HG02884 (cell line): ENCODE measurements around the gene PCDHGB3.
A peak's percentile ranks its signal among the peaks of the same experiment; 100 is the strongest.

Experiments
- ATAC-seq: cut with Tn5 transposase; IDR thresholded peaks from one replicate; pipeline ENCODE4 v1.9.1; 2021; ENCODE audit warnings: mild to moderate bottlenecking, moderate library complexity; ENCODE audit not compliant: unreplicated experiment

The PCDHGB3 gene

DNA sequence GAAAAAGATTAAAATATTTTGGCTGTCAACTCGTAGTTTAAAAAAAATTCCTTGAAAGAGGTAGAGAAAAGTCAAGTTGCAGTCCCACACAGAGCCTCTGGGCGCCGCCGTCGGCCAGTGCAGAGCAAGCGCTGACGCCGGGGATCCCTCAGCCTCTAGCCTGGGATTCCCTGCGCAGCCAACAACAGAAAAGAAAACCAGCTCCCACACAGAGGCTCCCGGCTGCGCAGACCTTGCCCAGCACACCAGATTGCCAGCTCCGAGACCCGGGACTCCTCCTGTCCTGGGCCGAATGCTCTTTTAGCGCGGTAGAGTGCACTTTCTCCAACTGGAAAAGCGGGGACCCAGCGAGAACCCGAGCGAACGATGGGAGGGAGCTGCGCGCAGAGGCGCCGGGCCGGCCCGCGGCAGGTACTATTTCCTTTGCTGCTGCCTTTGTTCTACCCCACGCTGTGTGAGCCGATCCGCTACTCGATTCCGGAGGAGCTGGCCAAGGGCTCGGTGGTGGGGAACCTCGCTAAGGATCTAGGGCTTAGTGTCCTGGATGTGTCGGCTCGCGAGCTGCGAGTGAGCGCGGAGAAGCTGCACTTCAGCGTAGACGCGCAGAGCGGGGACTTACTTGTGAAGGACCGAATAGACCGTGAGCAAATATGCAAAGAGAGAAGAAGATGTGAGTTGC, 47.6 kb downstream of the PCDHGB3 start, which contains the start of gene PCDHGB7:
Gene PCDHGB7 (plus strand): TSS at position 184 of the 679 bp plus-strand sequence. CDS start 183 bp downstream, at position 367.
- ATAC-seq = peak; percentile 76

DNA sequence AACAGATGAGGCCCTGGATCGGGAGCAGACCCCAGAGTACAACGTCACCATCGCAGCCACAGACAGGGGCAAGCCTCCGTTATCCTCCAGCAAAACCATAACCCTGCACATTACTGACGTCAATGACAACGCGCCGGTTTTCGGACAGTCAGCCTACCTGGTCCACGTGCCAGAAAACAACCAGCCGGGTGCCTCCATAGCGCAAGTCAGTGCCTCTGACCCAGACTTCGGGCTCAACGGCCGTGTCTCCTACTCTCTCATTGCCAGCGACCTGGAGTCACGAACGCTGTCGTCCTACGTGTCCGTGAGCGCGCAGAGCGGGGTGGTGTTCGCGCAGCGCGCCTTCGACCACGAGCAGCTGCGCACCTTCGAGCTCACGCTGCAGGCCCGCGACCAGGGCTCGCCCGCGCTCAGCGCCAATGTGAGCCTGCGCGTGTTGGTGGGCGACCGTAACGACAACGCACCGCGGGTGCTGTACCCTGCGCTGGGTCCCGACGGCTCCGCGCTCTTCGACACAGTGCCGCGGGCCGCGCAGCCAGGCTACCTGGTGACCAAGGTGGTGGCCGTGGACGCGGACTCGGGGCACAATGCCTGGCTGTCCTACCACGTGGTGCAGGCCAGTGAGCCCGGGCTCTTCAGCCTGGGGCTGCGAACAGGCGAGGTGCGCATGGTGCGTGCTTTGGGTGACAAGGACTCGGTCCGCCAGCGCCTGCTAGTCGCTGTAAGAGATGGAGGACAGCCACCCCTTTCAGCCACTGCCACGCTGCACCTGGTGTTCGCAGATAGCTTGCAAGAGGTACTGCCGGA, 49.2 kb downstream of the PCDHGB3 start:
- ATAC-seq = no peak

DNA sequence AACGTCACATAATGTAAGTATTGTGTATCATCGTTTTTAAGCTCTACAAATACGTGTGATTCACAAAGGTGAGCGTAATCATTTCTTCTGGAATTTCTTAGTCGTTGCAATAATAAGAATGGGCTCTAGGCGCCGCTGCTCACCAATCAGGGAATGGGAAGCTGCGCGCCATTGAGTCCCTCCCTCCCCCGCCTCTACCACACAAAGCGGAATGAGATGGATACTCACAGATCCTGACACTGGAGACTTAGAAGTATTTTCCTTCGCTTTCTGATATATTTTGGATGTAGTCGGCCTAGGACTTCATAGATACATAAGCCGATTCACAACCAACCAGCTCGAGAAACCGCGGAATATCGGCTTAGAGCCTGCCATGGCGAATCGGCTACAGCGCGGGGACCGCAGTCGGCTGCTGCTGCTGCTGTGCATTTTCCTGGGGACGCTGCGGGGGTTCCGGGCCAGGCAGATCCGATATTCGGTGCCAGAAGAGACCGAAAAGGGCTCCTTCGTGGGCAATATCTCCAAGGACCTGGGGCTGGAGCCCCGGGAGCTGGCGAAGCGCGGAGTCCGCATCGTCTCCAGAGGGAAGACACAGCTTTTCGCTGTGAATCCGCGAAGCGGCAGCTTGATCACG, 50.9 kb downstream of the PCDHGB3 start, which contains the start of gene PCDHGA11:
Gene PCDHGA11 (plus strand): TSS at position 197 of the 634 bp plus-strand sequence. CDS start 177 bp downstream, at position 374.
- ATAC-seq = no peak

DNA sequence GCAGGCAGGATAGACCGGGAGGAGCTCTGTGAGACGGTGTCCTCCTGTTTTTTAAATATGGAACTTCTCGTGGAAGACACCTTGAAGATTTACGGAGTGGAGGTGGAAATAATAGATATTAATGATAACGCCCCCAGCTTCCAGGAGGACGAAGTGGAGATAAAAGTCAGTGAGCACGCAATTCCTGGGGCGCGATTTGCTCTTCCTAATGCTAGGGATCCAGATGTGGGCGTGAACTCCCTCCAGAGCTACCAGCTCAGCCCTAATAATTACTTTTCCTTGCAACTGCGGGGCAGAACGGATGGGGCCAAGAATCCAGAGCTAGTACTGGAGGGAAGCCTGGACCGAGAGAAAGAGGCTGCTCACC, 51.4 kb downstream of the PCDHGB3 start:
- no peak for ATAC-seq
